Dermis blood vessel endothelial cell (primary cell): ENCODE data around the gene SKAP1. TPM values are rescaled to one million over a fixed set of nuclear protein-coding genes. Genes with fewer than 3 reads are reported as not detected.
"Not testable (repeated sequence)": the region's sequence is repeated elsewhere in the genome, so short reads cannot be mapped to it uniquely, and the experiment has no call there.

Experiments used
- DNase-seq: peaks from one replicate; pipeline ENCODE4 v3.0.0; 2010
- total RNA-seq: library from RNA; depleted of rRNA; stranded (reverse); fragments of >200 nt; gene quantifications from 2 replicates; pipeline ENCODE4 v1.2.3, GENCODE V29; 2014

Gene SKAP1
- total RNA-seq, 1 donor from 2014 or later = 0.17 TPM

GRCh38 chr17:48412841-48413240 is 17.2 kb downstream of the SKAP1 start:
- DNase-seq = no peak

GRCh38 chr17:48410821-48411220 is 19.2 kb downstream of the SKAP1 start:
- DNase-seq = not testable (repeated sequence)

GRCh38 chr17:48409607-48410006 is 20.4 kb downstream of the SKAP1 start:
- DNase-seq = no peak

GRCh38 chr17:48406936-48407567 is 23.0 kb downstream of the SKAP1 start:
- peak; percentile 77 for DNase-seq

- no peak for DNase-seq
Measured at GRCh38 chr17:48394821-48395220, 35.2 kb downstream of the SKAP1 start.

GRCh38 chr17:48393283-48393682 is 36.7 kb downstream of the SKAP1 start:
- DNase-seq = no peak

GRCh38 chr17:48392857-48393256 is 37.2 kb downstream of the SKAP1 start:
- peak; percentile 3 for DNase-seq

- DNase-seq = no peak
Measured at GRCh38 chr17:48391444-48391843, 38.6 kb downstream of the SKAP1 start.

GRCh38 chr17:48389903-48390302 is 40.1 kb downstream of the SKAP1 start:
- DNase-seq = no peak

GRCh38 chr17:48388955-48389743 is 40.9 kb downstream of the SKAP1 start:
- no peak for DNase-seq

GRCh38 chr17:48386826-48387225 is 43.2 kb downstream of the SKAP1 start:
- no peak for DNase-seq

GRCh38 chr17:48385319-48385718 is 44.7 kb downstream of the SKAP1 start:
- DNase-seq = no peak

GRCh38 chr17:48384164-48384563 is 45.9 kb downstream of the SKAP1 start:
- no peak for DNase-seq

- no peak for DNase-seq
Measured at GRCh38 chr17:48382989-48383388, 47.0 kb downstream of the SKAP1 start.

GRCh38 chr17:48378708-48379392 is 51.2 kb downstream of the SKAP1 start:
- DNase-seq = no peak

- no peak for DNase-seq
Measured at GRCh38 chr17:48378238-48378637, 51.8 kb downstream of the SKAP1 start.

- DNase-seq = no peak
Measured at GRCh38 chr17:48376682-48377325, 53.2 kb downstream of the SKAP1 start.

- no peak for DNase-seq
Measured at GRCh38 chr17:48375356-48375755, 54.7 kb downstream of the SKAP1 start.

- DNase-seq = peak; percentile 55
Measured at GRCh38 chr17:48374650-48375230, 55.3 kb downstream of the SKAP1 start.

- DNase-seq = no peak
Measured at GRCh38 chr17:48373883-48374282, 56.1 kb downstream of the SKAP1 start.

GRCh38 chr17:48373130-48373830 is 56.7 kb downstream of the SKAP1 start:
- DNase-seq = no peak

GRCh38 chr17:48368967-48369366 is 61.0 kb downstream of the SKAP1 start:
- DNase-seq = not testable (repeated sequence)
